GM21390 (cell line): Measurements from ENCODE around the gene CRIM1.

ENCODE experiments used
- ATAC-seq: cut with Tn5 transposase; IDR thresholded peaks from one replicate; pipeline ENCODE4 v1.9.1; 2021; ENCODE audit not compliant: unreplicated experiment

Gene CRIM1

GRCh38 chr2:36452260-36452659 lies 96.7 kb downstream of the CRIM1 start:
- no peak for ATAC-seq

GRCh38 chr2:36453652-36454051 lies 98.1 kb downstream of the CRIM1 start:
- no peak for ATAC-seq

- no peak for ATAC-seq
These were observed 99.4 kb downstream of the CRIM1 start for GRCh38 chr2:36455011-36455410.

- ATAC-seq, result no peak
These were observed 100.2 kb downstream of the CRIM1 start for GRCh38 chr2:36455788-36456187.

GRCh38 chr2:36456227-36457175 lies 100.9 kb downstream of the CRIM1 start:
- no peak for ATAC-seq

- ATAC-seq, result no peak
These were observed 102.5 kb downstream of the CRIM1 start for GRCh38 chr2:36458106-36458505.

GRCh38 chr2:36459725-36460137 lies 104.2 kb downstream of the CRIM1 start:
- no peak for ATAC-seq

GRCh38 chr2:36461039-36461681 lies 105.6 kb downstream of the CRIM1 start:
- peak; percentile 66 for ATAC-seq

- no peak for ATAC-seq
These were observed 106.8 kb downstream of the CRIM1 start for GRCh38 chr2:36462311-36462935.

GRCh38 chr2:36463365-36463764 lies 107.8 kb downstream of the CRIM1 start:
- no peak for ATAC-seq

GRCh38 chr2:36464006-36464721 lies 108.6 kb downstream of the CRIM1 start:
- ATAC-seq, result no peak

GRCh38 chr2:36466135-36466534 lies 110.6 kb downstream of the CRIM1 start:
- no peak for ATAC-seq

GRCh38 chr2:36468463-36469105 lies 113.0 kb downstream of the CRIM1 start:
- ATAC-seq, result no peak

- ATAC-seq, result no peak
These were observed 113.5 kb downstream of the CRIM1 start for GRCh38 chr2:36469106-36469477.

- ATAC-seq, result no peak
These were observed 114.1 kb downstream of the CRIM1 start for GRCh38 chr2:36469710-36470109.

- no peak for ATAC-seq
These were observed 117.7 kb downstream of the CRIM1 start for GRCh38 chr2:36473230-36473629.

- no peak for ATAC-seq
These were observed 120.8 kb downstream of the CRIM1 start for GRCh38 chr2:36476411-36476810.

GRCh38 chr2:36477315-36477714 lies 121.7 kb downstream of the CRIM1 start:
- no peak for ATAC-seq

- no peak for ATAC-seq
These were observed 122.2 kb downstream of the CRIM1 start for GRCh38 chr2:36477746-36478145.

GRCh38 chr2:36478332-36478738 lies 122.8 kb downstream of the CRIM1 start:
- no peak for ATAC-seq

GRCh38 chr2:36478999-36479398 lies 123.4 kb downstream of the CRIM1 start:
- no peak for ATAC-seq
